ENCODE measurements around the gene ARHGAP44.

ARHGAP44 gene

DNA sequence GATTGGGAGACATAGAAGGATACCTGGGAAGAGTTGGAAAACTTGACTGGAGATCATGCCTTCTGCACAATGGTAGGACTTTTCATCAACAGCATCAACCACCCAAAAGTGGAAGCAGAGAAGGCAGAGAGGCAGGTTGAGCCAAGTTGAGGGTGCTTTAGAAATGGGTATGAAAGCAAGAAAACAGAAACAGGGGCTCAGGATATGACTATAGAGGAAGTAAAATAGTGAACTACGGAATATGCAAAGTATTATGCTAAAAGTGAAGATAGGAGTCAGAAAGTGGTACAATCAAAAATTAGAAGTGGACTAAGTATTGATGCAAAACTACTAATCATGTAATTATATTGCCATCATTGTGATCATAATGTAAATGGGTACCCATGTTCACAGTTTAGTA is 16.1 kb upstream of the ARHGAP44 start:
- Histone ChIP-seq H3K9me3 (ENCODE audit: severe bottlenecking) (no peaks in the 10 kb centered on the region), H3K27me3 (ENCODE audit: insufficient read depth, low read depth, severe bottlenecking) (no peaks in the 10 kb centered on the region), H3K36me3 (no peaks in the 10 kb centered on the region), H3K4me3 (ENCODE audit: low read depth, low read length) (no peak overlapping the region), H3K27ac (no peak overlapping the region)
- no peak for DNase-seq
- TF ChIP-seq, protein P1, sequence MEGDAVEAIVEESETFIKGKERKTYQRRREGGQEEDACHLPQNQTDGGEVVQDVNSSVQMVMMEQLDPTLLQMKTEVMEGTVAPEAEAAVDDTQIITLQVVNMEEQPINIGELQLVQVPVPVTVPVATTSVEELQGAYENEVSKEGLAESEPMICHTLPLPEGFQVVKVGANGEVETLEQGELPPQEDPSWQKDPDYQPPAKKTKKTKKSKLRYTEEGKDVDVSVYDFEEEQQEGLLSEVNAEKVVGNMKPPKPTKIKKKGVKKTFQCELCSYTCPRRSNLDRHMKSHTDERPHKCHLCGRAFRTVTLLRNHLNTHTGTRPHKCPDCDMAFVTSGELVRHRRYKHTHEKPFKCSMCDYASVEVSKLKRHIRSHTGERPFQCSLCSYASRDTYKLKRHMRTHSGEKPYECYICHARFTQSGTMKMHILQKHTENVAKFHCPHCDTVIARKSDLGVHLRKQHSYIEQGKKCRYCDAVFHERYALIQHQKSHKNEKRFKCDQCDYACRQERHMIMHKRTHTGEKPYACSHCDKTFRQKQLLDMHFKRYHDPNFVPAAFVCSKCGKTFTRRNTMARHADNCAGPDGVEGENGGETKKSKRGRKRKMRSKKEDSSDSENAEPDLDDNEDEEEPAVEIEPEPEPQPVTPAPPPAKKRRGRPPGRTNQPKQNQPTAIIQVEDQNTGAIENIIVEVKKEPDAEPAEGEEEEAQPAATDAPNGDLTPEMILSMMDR (IDR thresholded peaks at IDR 0.05; ENCODE audit: low read depth, low read length): no peak

DNA sequence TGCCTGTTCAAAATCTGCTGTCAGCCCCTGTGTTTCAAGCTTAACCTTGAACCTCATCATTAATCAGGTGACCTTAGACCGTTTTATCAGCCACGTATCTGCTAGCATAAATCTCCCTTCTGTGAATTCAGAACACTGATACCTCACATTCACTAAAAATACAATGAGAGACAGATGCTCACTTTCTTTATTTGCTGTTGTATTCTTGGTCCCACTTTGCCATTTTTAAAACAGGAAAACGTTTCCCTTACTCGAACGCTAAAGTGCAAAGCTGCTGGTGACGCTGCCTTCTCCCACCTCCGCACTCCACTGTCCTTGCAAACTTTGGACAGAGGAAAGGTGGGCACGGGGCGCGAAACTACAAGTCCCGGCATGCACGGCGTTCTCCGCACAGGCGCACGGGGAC is 220 bp upstream of the ARHGAP44 start:
- Histone ChIP-seq H3K9me3 (ENCODE audit: severe bottlenecking) (no peaks in the 10 kb centered on the region), H3K27me3 (ENCODE audit: insufficient read depth, low read depth, severe bottlenecking) (no peaks in the 10 kb centered on the region), H3K4me3 (ENCODE audit: low read depth, low read length) (peak overlapping the region; percentile 81), H3K36me3 (no peaks in the 10 kb centered on the region), H3K27ac (peak overlapping the region; percentile 67)
- no peak for DNase-seq
- TF ChIP-seq, protein P1 (IDR thresholded peaks at IDR 0.05; ENCODE audit: low read depth, low read length): no peak

DNA sequence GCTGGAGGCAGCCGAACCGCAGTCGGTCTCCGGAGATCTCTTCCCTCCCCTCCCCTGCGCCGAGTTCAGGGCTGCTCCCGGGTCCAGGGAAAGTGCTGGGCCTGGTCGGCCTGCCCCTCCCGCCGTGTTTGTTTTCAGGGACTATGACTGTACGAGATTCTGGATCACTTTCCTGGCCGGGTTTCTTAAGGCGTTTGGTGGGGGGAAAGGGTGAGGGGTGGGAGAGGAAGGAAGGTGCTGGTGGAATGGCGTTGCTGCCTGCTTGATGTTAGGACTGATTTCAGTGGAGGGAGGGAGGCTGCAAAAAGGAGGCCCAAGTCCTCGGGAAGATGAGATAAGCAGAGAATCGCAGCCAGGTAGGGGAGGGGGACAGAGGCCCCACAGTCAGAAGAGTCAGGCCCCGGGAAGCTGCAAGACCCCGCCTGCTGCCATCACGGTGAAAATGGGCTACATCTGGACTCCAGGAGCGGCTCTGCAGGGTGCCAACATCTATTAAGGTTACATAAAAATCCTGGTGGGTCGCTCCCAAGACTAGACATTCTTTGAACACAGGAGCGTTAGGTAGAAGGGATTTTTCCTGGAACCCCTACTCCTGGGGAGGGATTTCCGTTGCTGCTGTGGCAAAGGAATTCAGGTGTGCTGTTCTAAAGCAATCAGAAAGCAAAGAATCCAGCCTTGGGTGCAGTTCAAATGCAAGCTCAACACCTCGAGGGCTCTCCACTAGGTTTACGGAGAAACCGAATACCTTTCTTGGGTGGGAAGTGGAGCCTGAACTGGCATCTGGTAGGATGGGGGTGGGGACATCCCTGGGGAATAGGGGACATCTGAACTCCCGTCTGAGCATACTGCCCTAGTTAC is 1.2 kb downstream of the ARHGAP44 start:
- peak; percentile 13 for DNase-seq
- Histone ChIP-seq H3K4me3 (ENCODE audit: low read depth, low read length) (peak overlapping the region; percentile 81), H3K36me3 (no peaks in the 10 kb centered on the region), H3K9me3 (ENCODE audit: severe bottlenecking) (no peaks in the 10 kb centered on the region), H3K27ac (peak overlapping the region; percentile 67), H3K27me3 (ENCODE audit: insufficient read depth, low read depth, severe bottlenecking) (no peaks in the 10 kb centered on the region)
- TF ChIP-seq, protein P1 (IDR thresholded peaks at IDR 0.05; ENCODE audit: low read depth, low read length): no peak

DNA sequence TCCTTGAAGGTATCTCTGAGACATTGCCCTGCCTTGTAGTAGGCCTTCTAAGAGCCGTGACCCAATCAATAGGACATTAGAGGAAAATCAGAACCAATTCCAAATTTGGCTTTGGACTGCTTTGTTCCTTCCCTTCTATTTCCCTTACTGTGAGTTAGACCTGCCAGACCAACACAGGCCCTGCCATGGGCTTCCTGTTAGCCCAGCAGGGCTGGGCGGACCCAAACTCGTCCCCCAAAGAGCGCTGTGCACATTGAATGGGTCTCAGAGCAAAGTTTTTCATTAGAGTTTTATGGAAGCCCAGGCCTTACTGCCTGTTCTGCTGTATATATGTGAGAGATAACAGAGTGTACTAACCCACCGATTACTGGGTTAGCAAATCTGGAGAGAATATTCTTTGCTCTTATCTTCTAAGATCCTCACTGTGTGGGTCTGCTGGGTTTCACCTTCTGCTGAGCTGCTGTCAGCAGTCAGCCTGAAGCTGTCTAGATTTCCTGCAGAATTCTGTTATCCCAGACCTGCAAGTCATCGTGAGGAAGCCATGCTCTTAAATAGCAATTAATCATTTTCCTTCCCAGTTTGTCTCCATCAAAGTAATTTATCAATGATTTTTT is 5.7 kb downstream of the ARHGAP44 start:
- H3K36me3 ChIP-seq: no peaks in the 10 kb centered on the region
- no peaks in the 10 kb centered on the region for H3K27me3 ChIP-seq (ENCODE audit: insufficient read depth, low read depth, severe bottlenecking)
- no peaks in the 10 kb centered on the region for H3K9me3 ChIP-seq (ENCODE audit: severe bottlenecking)
- H3K27ac ChIP-seq: no peak overlapping the region
- H3K4me3 ChIP-seq (ENCODE audit: low read depth, low read length): no peak overlapping the region
- TF ChIP-seq, protein P1 (IDR thresholded peaks at IDR 0.05; ENCODE audit: low read depth, low read length): no peak
- no peak for DNase-seq

DNA sequence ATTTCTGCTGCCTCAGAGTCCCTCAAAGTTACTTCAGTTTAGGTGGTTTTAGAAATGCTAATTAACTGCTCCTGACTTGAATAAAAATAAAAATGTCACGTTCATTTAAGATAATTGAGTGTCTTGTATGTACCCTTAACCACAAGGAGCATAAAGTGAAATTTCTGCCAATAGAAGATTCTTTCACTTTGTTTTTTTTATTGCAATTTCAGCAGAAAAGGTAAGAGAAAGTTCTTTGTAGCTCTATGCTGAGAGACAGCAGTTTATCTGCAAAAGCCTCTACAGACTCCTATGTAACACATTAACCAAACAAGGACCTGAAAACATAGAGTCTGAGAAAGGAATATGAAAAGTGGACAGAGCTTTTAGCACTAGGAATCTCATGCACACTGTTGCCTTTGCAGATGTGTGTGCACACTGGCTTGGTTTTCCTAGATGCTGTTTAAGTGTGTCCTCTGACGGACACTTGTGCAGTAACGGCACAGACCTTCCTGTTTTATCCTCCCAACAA is 11.6 kb downstream of the ARHGAP44 start:
- Histone ChIP-seq H3K27ac (no peak overlapping the region), H3K36me3 (no peaks in the 10 kb centered on the region), H3K9me3 (ENCODE audit: severe bottlenecking) (no peaks in the 10 kb centered on the region), H3K4me3 (ENCODE audit: low read depth, low read length) (no peak overlapping the region), H3K27me3 (ENCODE audit: insufficient read depth, low read depth, severe bottlenecking) (no peaks in the 10 kb centered on the region)
- DNase-seq: no peak
- TF ChIP-seq, protein P1 (IDR thresholded peaks at IDR 0.05; ENCODE audit: low read depth, low read length): no peak

All from WERI-Rb-1 (cell line).